H54 (cell line): ENCODE data around the gene MKNK1.

Source experiments
- DNase-seq: peaks from one replicate; pipeline ENCODE4 v3.0.0; 2011; ENCODE audit warnings: low spot score, mixed read lengths; ENCODE audit not compliant: insufficient read length
- FAIRE-seq: peaks from 3 replicates; lab custom pipeline; 2011; peaks lifted over from hg19 to GRCh38; lab: Jason Lieb, UNC
- POLR2A ChIP-seq: IDR thresholded peaks from 2 replicates; pipeline ENCODE4 v1.6.1; 2011; ENCODE audit warnings: low read depth, mild to moderate bottlenecking, low read length

The MKNK1 gene

GRCh38 chr1:46575300-46575699 lies 28.8 kb downstream of the MKNK1 start:
- no peak for TF ChIP-seq POLR2A
- no peak for FAIRE-seq

GRCh38 chr1:46571691-46572225 lies 32.3 kb downstream of the MKNK1 start:
- no peak for FAIRE-seq
- DNase-seq = no peak
- TF ChIP-seq POLR2A = no peak

More at GRCh38 chr1:46575300-46575699, 28.8 kb downstream of the MKNK1 start:
- no peak for DNase-seq

GRCh38 chr1:46569884-46570725 lies 34.0 kb downstream of the MKNK1 start:
- no peak for DNase-seq
- FAIRE-seq = no peak
- TF ChIP-seq POLR2A = no peak

GRCh38 chr1:46569116-46569515 lies 35.0 kb downstream of the MKNK1 start:
- DNase-seq = no peak
- no peak for TF ChIP-seq POLR2A
- FAIRE-seq = no peak

- DNase-seq (no peak), FAIRE-seq (no peak)
- TF ChIP-seq POLR2A = no peak
Observed at GRCh38 chr1:46568461-46568891, 35.6 kb downstream of the MKNK1 start.

GRCh38 chr1:46563341-46563740 lies 40.7 kb downstream of the MKNK1 start:
- FAIRE-seq = no peak
- DNase-seq = no peak
- no peak for TF ChIP-seq POLR2A

GRCh38 chr1:46562498-46562897 lies 41.6 kb downstream of the MKNK1 start:
- no peak for FAIRE-seq
- TF ChIP-seq POLR2A = no peak
- DNase-seq = no peak

- FAIRE-seq = no peak
- no peak for TF ChIP-seq POLR2A
- DNase-seq = no peak
Observed at GRCh38 chr1:46558966-46559365, 45.1 kb downstream of the MKNK1 start.

- FAIRE-seq (no peak), DNase-seq (no peak)
- TF ChIP-seq POLR2A = no peak
Observed at GRCh38 chr1:46558141-46558963, 45.7 kb downstream of the MKNK1 start.

GRCh38 chr1:46557403-46557802 lies 46.7 kb downstream of the MKNK1 start:
- DNase-seq (no peak), FAIRE-seq (no peak)
- TF ChIP-seq POLR2A = no peak

GRCh38 chr1:46556822-46557221 lies 47.2 kb downstream of the MKNK1 start:
- no peak for TF ChIP-seq POLR2A
- FAIRE-seq (peak; percentile 43), DNase-seq (peak; percentile 70)

GRCh38 chr1:46555826-46556619 lies 48.0 kb downstream of the MKNK1 start:
- DNase-seq (no peak), FAIRE-seq (no peak)
- no peak for TF ChIP-seq POLR2A

GRCh38 chr1:46554597-46555381 lies 49.3 kb downstream of the MKNK1 start:
- no peak for TF ChIP-seq POLR2A
- no peak for DNase-seq
- no peak for FAIRE-seq

GRCh38 chr1:46554236-46554596 lies 49.9 kb downstream of the MKNK1 start:
- DNase-seq = no peak
- FAIRE-seq = no peak
- TF ChIP-seq POLR2A = no peak
